ENCODE results near the gene JAK1.

Gene JAK1

DNA sequence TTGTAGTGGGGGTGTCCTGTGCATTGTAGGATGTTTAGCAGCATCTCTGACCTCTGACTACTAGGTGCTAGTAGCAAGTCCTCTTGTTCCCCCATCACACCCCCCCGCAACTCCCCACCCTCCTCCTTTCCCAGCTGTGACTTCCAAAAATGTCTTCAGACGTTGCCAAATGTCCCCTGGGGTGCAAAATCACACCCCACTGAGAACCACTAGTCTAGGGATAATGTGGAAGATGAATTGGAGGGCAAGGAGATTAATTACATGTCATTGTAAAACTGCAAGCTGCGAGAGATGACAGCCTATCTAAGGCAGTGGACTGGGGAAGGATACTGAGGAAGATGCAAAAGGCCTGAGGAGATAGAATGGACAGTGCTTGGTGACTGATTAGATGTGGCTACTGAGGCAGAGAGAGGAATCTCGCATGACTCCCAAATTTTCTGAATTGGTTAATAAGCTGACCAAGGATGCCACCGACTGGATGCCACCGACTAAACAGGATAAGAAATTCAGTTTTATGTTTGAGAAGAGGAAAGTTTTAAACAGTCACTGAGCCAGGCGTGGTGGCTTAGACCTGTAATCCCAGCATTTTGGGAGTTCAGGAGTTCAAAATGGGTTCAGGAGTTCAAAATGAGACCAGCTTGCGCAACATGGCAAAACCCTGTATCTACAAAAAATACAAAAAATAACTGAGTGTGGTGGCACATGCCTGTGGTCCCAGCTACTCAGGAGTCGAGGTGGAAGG lies 3.1 kb upstream of the JAK1 start:
- peak; percentile 44 for DNase-seq (ENCODE audit: low read depth)
- TF ChIP-seq, protein P1, sequence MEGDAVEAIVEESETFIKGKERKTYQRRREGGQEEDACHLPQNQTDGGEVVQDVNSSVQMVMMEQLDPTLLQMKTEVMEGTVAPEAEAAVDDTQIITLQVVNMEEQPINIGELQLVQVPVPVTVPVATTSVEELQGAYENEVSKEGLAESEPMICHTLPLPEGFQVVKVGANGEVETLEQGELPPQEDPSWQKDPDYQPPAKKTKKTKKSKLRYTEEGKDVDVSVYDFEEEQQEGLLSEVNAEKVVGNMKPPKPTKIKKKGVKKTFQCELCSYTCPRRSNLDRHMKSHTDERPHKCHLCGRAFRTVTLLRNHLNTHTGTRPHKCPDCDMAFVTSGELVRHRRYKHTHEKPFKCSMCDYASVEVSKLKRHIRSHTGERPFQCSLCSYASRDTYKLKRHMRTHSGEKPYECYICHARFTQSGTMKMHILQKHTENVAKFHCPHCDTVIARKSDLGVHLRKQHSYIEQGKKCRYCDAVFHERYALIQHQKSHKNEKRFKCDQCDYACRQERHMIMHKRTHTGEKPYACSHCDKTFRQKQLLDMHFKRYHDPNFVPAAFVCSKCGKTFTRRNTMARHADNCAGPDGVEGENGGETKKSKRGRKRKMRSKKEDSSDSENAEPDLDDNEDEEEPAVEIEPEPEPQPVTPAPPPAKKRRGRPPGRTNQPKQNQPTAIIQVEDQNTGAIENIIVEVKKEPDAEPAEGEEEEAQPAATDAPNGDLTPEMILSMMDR (conservative IDR thresholded peaks at IDR 0.05; ENCODE audit: control insufficient read depth, insufficient read depth, low read depth, low read length), result peak; percentile 12
- no peak overlapping the region for H3K4me3 ChIP-seq (ENCODE audit: control insufficient read depth, low read depth, low read length)

DNA sequence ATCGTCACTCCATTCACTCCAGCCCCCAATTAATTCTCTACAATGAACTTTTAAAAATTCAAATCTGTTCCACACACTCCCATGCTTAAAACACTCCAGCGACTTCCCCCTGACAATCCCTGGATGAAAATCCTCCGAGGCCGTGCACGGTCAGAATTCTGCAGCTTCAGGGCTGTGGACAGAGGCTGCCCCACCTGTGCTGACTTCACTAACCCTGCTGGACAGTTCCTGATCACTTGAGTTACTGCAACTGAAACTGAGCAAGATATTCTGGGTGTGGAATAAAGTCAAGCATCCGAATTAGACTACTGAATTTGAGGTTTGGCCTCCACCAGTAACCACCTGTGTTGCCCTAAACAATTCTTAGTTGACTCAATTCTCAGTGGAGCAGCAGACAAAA lies 1.0 kb upstream of the JAK1 start:
- TF ChIP-seq, protein P1 (conservative IDR thresholded peaks at IDR 0.05; ENCODE audit: control insufficient read depth, insufficient read depth, low read depth, low read length), result no peak
- no peak for DNase-seq (ENCODE audit: low read depth)
- no peak overlapping the region for H3K4me3 ChIP-seq (ENCODE audit: control insufficient read depth, low read depth, low read length)

DNA sequence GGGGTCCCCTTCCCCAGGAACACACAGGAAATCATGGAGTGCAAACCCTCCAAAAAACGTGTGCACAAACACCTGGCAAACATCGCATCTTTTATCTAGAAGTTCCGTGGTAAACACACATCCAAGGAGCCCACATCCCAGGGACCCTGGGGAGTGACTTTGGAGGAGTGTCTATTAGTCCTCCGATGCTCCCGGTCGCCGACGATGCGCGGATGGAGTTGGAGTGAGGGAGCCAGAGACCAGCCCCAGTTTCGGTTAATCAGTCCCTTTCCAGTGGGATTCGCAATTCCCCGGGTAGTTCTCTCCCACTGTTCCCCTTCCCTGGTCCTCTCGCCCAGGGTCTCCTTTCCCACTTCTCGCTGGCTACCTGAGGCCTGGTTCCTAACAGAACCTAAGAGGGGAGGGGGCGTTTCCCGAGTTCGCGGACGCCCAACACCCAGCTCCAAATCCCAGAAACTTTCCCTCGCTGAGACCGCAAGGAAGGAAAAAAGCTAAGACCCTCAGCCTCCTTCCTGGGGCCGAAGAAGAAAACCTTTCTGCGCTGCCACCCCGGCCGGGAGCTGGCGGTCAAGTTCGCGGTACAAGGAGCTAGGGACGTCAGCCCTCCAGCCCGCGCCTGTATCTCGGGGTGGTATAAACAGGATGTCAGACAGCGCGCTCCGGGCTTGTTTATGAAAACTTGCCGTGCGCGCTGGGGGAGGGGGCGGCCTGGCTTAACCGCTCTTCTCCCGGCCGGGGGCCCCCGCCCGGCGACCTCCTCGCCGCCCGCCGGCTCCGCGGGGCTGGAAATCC lies 787 bp downstream of the JAK1 start:
- H3K4me3 ChIP-seq (ENCODE audit: control insufficient read depth, low read depth, low read length), result peak overlapping the region; percentile 94
- TF ChIP-seq, protein P1 (conservative IDR thresholded peaks at IDR 0.05; ENCODE audit: control insufficient read depth, insufficient read depth, low read depth, low read length), result no peak
- peak; percentile 56 for DNase-seq (ENCODE audit: low read depth)

DNA sequence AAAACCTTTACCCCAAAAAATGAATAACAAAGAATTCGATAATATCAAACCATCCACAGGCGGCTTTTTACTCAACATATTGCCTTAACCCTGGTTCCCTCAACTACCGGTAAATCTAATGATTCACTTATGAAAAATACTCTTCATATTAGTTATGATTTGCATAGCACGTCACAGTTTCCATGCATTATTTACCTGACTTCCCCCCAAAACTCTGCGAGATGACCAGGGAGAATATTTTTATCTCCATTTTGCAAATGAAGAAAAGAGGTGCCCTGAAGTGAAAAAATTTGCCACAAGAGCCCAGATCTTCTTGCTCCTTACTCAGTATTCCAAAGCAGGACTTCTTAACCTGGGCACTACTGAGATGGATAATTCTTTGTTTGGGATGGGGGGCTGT lies 2.9 kb downstream of the JAK1 start:
- TF ChIP-seq, protein P1 (conservative IDR thresholded peaks at IDR 0.05; ENCODE audit: control insufficient read depth, insufficient read depth, low read depth, low read length), result no peak
- no peak for DNase-seq (ENCODE audit: low read depth)
- H3K4me3 ChIP-seq (ENCODE audit: control insufficient read depth, low read depth, low read length), result no peak overlapping the region

DNA sequence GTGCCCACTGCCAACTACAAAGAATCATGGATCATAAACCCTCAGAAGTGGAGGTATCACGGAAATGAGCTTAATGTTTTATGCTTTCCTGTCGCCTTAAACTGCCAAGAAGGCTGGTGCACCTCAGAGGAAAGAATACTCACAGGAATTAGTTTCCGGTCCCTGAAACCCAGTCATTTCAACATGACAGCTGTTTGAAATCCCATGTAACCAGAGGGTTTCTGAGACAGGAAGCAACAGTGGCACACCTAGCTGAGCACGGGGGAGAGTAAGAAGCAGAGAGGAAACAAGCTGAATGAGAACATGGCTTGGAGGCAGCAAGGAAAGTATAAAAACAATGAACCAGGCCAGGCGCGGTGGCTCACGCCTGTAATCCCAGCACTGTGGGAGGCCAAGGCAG lies 3.9 kb downstream of the JAK1 start:
- TF ChIP-seq, protein P1 (conservative IDR thresholded peaks at IDR 0.05; ENCODE audit: control insufficient read depth, insufficient read depth, low read depth, low read length), result no peak

DNA sequence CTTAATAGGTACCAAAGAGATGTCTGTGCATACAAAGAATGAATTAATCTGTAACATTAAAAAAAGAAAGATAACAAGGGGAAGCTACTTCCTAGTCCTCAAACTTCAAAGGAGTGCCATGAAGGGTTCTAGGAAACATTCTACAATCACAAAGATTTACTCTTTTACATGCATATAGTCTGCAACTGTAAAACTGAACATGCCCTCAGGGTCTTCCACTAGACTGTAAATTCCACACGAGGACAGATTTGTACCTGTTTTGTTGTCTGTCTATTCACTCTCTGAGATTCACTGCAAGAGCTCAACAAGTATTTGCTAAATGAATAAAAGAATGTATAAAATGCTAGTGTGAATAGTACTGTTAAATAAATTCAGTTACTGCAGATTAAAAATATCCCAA lies 4.4 kb downstream of the JAK1 start:
- TF ChIP-seq, protein P1 (conservative IDR thresholded peaks at IDR 0.05; ENCODE audit: control insufficient read depth, insufficient read depth, low read depth, low read length), result no peak
- DNase-seq (ENCODE audit: low read depth), result no peak
- H3K4me3 ChIP-seq (ENCODE audit: control insufficient read depth, low read depth, low read length), result no peak overlapping the region

More for the DNA sequence above, 3.9 kb downstream of the JAK1 start:
- H3K4me3 ChIP-seq (ENCODE audit: control insufficient read depth, low read depth, low read length), result no peak overlapping the region
- no peak for DNase-seq (ENCODE audit: low read depth)
